OCI-LY7 (cell line): ENCODE results near the gene MAN1A1.

Experiments
- CTCF ChIP-seq: fragments of 200-600 bp; sonication (generic); conservative IDR thresholded peaks from 2 replicates; pipeline ENCODE4 v1.5.1; 2014; ENCODE audit warnings: mild to moderate bottlenecking, antibody characterized with exemption, low read length, moderate library complexity, mixed read lengths
- EZH2phosphoT487 ChIP-seq: fragments of 200-600 bp; sonication (generic); IDR thresholded peaks from 2 replicates; pipeline ENCODE4 v1.6.1; 2018; ENCODE audit warnings: low read depth, borderline replicate concordance, mild to moderate bottlenecking, mixed run types, antibody characterized with exemption, low read length, moderate library complexity, mixed read lengths

- TF ChIP-seq CTCF (peak; percentile 93), EZH2phosphoT487 (no peak)
These were observed 220.2 kb downstream of the MAN1A1 start for GRCh38 chr6:119129148-119129967.
